ENCODE results near the gene ZNF14.
"Not testable (repeated sequence)": the region's sequence is repeated elsewhere in the genome, so short reads cannot be mapped to it uniquely, and the experiment has no call there.

Gene ZNF14

DNA sequence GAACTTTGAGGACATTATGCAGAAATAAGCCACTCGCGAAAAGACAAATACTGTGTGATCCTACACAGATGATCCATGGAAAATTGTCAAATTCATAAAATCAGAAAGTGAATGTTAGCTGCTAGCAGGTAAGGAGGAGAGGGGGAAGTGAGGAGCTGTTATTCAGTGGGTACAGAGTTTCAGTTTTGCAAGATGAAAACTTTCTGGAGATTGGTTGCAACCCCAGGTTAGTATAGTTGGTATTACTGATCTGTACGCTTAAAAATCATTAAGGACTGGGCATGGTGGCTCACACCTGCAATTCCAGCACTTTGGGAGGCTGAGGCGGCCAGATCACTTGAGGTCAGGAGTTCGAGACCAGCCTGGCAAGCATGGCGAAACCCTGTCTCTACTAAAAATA, 46.3 kb downstream of the ZNF14 start:
- DNase-seq = no peak

DNA sequence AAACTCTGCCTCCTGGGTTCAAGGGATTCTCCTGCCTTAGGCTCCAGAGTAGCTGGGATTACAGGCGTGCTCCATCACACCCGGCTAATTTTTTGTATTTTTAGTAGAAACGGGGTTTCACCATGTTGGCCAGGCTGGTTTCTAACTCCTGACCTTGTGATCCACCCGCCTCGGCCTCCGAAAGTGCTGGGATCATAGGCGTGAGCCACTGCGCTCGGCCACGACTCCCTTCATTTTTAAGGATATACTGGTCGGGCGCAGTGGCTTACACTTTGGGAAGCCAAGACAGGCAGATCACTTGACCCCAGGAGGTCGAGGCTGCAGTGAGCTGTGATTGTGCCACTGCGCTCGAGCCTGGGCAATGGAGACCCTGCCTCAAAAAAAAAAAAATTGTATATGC, 46.8 kb downstream of the ZNF14 start:
- DNase-seq = not testable (repeated sequence)

DNA sequence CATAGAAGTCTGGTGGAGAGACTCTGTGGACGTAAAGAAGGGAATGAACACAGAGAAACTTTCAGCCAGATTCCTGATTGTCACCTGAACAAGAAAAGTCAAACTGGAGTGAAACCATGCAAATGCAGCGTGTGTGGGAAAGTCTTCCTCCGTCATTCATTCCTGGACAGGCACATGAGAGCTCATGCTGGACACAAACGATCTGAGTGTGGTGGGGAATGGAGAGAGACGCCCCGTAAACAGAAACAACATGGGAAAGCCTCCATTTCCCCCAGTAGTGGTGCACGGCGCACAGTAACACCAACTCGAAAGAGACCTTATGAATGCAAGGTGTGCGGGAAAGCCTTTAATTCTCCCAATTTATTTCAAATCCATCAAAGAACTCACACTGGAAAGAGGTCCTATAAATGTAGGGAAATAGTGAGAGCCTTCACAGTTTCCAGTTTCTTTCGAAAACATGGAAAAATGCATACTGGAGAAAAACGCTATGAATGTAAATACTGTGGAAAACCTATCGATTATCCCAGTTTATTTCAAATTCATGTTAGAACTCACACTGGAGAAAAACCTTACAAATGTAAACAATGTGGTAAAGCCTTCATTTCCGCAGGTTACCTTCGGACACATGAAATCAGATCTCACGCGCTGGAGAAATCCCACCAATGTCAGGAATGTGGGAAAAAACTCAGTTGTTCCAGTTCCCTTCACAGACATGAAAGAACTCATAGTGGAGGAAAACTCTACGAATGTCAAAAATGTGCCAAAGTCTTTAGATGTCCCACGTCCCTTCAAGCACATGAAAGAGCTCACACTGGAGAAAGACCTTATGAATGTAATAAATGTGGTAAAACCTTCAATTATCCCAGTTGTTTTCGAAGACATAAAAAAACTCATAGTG, 53.5 kb downstream of the ZNF14 start:
- DNase-seq = no peak

DNA sequence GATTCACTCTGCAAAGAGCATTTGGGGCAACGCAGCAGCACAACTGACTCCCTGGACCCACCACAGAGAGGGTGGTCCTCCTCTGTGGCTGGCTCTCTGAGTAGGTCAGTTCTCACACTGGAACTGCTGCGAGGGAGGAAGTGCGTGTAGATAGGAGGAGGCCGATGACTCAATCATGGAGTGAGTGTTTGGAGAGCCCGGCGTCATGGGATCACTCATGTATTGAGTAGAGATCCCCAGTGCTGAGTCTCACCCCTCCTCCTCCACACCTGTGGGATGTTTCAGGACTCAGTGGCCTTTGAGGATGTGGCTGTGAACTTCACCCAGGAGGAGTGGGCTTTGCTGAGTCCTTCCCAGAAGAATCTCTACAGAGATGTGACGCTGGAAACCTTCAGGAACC, 55.3 kb downstream of the ZNF14 start:
- DNase-seq = no peak

DNA sequence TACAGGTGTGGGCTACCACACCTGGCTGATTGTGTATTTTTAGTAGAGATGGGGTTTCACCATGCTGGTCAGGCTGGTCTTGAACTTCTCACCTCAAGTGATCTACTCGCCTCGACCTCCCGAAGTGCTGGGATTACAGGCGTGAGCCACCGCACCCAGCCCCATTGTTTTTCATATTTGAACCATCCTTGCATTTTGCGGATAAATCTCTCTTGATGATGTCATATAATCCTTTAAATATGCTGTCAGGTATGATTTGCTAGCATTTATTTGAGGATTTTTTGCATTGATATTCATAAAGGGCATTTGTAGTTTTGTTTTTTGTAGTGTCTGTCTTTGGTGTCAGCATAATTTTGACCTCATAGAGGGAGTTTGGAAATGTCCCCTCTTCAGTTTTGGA, 58.6 kb downstream of the ZNF14 start:
- no peak for DNase-seq

DNA sequence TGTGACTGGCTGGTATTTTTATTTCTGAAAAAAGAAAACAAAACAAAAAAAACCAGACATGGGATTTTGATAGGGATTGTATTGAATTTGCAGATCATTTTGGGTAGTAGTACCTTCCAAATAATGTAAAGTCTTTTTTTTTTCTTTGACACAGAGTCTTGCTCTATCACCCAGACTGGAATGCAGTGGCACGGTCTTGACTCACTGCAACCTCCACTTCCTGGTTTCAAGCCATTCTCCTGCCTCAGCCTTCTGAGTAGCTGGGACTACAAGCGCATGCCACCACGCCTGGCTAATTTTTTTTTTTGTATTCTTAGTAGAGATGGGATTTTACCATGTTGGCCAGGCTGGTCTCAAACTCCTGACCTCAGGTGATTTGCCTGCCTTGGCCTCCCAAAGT, 60.1 kb downstream of the ZNF14 start:
- no peak for DNase-seq

DNA sequence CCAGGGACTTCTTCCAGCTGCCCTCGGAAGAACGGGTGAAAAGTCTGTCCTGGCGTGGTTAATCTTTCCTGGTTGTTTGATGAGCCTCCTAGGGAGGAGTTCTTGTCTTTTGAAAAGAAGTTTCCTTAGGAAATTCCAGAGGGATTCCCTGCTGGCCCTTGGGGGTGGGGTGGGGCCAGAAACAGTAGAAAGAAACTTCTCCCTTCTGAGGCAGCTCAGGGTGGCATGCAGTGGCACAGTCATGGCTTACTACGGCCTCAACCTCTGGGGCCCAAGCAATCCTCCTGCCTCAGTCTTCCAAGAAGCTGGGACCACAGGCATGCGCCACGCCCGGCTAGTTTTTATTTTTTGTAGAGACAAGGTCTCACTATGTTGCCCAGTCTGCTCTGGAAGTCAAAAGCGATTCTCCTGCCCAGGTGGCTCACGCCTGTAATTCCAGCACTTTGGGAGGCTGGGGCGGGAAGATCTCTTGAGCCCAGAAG, 62.8 kb downstream of the ZNF14 start:
- DNase-seq = no peak

DNA sequence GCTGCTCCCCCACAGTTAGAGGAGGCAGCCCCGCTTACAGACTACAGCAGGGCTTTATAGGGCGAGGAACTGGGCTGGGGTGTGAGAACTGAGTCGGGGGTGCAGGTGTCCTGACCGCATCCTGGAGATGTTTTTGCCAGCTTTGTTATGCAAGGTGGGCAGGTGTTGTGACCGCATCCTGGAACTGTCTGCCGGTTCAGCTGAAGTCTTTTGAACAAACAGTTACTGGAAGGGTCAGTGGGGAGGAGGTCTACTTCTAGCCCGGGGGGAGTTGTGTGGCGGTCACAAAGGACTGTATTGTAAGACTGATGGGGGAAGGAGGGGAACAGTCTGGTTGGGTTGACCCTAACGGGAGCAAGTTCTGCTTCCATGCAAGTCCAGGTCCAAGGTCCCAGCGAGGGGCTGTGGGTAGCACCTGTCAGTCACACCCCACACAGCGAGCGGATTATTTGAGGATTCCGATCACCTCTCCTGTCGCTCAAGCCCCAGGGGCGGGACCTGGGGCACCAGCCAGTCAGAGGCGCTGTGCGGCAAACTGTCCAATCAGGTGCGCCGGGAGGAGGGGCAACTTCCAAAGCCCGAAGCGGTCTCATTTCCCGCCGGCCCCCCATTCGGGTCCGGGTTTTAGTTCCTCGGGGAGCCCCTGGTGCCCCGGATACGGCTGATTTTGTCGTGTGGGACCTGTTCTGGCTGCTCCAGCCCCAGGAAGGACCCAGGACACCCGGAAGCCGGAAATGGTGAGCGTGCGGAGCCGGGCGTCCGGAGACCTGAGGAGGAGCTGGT, 64.5 kb downstream of the ZNF14 start, which contains the start of gene ZNF101:
Gene ZNF101, plus strand, starts transcription at position 610 of the 783 bp plus-strand sequence. Its CDS starts 125 bp downstream, at position 735.
- peak; percentile 96 for DNase-seq

DNA sequence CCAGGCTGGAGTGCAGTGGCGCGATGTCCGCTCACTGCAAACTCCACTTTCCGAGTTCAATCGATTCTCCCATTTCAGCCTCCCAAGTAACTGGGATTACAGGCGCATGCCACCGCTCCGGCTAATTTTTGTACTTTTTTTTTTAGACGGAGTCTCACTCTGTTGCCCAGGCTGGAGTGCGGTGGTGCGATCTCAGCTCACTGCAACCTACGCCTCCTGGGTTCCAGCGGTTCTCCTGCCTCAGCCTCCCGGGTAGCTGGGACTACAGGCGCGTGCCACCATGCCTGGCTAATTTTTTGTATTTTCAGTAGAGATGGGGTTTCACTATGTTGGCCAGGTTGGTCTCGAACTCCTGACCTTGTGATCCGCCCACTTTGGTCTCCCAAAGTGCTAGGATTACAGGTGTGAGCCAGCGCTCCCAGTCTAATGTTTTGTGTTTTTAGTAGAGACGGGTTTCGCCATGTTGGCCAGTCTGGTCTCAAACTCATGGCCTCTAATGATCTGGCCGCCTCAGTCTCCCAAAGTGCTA, 67.4 kb downstream of the ZNF14 start:
- DNase-seq = not testable (repeated sequence)

DNA sequence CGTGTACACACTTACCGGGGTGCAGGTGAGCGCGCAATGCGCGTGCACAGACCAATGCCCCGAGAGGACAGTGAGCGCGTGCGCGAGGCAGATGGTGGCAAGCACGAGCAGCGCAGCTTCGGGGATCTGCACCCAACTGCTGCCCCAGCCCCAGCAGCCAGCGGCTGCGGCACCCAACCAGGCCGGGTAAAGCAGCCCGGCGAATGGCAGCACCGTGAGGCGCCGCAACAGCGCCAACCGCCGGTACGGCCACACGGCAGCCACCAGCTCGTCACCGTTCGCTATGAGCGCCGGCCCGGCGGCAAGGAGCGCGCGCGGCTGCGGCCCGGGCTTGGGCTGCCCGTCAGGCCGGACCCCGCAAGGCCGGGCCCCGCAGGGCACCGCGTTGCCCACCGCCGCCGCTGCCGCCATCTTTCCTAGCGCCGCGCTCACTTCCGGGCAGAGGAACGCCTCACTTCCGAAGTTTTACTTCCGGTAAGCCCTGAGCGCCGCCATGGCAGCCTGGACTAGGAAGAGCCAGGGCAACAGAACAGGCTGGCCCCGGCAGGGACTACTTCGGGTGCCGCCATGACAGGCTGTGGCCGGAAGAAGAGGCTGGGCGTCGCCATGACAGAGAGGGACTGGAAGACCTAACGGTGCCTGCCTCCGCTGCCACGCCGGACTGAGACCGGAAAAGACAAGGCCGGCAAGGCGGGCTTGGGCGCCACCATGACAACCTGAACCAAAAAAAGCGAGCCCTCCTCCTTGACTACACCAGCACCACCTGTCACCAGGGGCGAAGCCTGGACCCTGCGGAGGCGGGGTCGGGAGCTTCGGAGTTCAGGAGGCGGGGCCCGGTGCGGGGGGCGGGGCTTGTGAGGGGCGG, 69.4 kb downstream of the ZNF14 start, which contains the start of gene ATP13A1:
Gene ATP13A1, minus strand, starts transcription at position 421 of the 865 bp plus-strand sequence. Its CDS starts 10 bp downstream, at position 411.
- peak; percentile 96 for DNase-seq

DNA sequence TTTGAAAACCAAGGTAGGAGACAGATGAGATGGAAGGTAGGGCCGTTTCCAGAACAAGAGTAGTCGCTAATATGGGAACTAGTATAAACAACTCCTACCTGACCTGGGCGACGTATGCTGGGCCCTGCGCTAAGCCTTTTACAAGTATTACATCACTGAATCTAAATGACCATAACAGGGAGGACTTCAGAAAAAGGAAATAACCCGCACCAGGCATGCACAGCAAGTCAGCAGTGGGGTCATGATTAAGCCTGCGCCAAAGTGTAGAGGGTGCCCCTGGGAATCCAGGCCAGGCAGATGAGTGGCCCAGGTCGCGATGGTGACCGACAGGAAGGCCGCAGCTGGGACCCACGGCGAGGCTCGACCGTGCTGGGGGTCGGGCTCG, 70.0 kb downstream of the ZNF14 start:
- no peak for DNase-seq

DNA sequence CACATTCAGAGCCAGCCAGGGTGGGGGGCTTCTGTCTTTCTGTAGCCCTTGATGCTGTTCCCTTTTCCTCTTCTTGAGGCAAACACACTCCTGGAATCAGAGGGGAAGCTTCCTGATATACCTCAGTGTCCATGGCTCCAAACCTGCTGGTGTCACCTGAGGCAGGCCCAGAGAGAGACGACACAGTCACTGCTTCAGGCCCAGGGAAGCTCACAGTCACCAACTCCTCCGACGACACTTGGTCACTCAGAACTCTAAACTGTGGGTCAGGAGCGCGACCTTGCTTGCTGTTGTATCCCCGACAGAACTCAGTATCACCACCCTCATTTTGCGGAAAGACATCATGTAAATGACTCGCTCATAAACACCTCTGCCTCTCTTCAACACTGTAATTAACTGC, 70.6 kb downstream of the ZNF14 start:
- DNase-seq = no peak

DNA sequence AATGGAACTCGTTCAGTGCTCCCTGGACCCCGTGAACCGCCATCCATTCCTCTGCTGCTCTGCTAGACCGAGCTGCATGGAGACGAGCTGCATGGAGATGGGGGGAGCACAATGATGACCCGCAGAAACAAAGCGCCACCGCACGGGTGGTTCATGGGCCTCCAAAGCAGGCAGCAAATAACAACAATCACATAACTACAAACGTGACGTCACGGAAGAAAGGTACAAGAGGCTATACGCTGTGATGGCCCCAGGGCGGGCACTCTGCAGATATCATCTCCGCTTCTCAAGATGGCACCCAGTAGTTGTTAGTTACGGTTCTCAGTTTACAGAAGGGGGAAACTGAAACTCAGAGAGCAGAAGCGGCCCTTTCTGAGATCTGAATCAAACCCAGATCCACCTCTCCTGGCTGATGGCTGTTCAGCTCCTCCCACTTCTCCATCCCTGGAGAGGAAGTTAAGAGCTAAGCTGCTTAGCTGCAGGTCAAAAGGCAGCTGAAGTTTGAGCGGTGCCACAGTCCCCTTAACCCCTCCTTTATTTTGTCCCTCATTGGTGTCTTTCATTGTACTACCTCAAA, 71.1 kb downstream of the ZNF14 start:
- DNase-seq = peak; percentile 53

DNA sequence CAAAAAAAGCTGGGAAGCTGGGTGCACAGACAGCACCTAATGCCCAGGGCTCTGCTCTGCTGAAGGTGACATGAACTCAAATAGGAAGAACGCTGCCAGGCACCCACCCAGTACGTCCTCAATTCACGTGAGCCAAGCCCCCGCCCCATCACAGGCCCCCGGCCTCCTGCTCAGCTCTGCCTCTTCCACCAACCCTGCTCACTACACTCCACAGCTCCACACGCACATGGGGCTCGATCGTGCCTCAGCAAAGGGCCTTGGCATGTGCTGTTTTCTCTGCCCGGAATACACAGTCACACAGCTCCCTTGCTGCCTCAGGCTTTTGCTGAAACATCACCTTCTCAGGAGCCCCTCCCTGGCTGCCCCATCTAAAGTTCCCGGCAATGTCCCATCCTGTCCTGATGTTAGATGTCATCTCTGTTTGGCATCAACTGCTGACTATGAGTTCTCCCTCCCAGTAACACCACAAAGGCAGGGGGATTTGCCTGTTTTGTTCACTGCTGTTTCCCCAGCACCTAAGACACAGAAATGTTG, 71.7 kb downstream of the ZNF14 start:
- DNase-seq = no peak

Measured in activated naive CD4-positive, alpha-beta T cell treated with Interleukin-2 at 50 U/mL for 16 hours (primary cell).